HG03439 (cell line): Measurements from ENCODE around the gene CLEC4A.
"Not testable (repeated sequence)": the region's sequence is repeated elsewhere in the genome, so short reads cannot be mapped to it uniquely, and the experiment has no call there.

Experiments
- ATAC-seq: cut with Tn5 transposase; IDR thresholded peaks from one replicate; pipeline ENCODE4 v1.9.1; 2021; ENCODE audit warnings: mild to moderate bottlenecking, moderate library complexity; ENCODE audit not compliant: unreplicated experiment

Gene CLEC4A

GRCh38 chr12:8133636-8134397 lies 10.4 kb downstream of the CLEC4A start:
- not testable (repeated sequence) for ATAC-seq

DNA sequence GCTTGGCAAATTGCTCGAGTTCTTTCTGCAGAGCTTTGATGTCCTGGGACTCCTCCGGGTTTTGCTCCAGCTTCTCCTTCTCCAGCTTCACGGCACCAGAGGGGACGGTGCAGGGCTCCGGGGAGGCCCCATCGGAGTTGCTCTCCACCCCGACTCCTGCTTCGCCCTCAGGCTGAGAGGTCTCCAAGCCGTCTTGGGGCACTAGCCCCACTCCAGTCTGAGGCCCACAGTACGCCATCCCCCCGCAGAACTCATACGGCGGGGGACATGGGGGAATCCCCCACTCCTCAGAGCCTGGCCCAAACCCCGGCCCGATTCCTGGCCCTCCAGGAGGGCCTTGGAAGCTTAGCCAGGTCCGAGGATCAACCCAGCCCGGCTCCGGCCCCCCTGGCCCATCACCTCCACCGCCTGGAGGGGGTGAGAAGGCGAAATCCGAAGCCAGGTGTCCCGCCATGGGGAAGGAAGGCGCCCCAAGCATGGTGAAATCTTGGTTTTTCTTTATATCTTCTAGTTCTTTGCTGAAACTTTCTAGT lies 11.0 kb downstream of the CLEC4A start:
- ATAC-seq, result not testable (repeated sequence)

DNA sequence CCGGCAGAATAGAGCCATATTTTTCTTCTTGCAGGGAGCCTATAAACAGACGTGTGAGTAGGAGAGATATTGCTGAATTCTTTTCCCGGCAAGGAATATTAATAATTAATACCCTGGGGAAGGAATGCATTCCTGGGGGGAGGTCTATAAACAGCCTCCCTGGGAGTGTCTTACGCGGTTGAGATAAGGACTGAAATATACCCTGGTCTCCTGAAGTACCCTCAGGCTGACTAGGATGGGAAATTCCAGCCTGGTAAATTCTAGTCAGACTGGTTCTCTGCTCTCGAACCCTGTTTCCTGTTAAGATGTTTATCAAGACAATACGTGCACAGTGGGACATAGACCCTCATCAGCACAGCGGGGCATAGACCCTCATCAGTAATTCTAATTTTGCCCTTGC lies 18.2 kb downstream of the CLEC4A start:
- ATAC-seq, result not testable (repeated sequence)

DNA sequence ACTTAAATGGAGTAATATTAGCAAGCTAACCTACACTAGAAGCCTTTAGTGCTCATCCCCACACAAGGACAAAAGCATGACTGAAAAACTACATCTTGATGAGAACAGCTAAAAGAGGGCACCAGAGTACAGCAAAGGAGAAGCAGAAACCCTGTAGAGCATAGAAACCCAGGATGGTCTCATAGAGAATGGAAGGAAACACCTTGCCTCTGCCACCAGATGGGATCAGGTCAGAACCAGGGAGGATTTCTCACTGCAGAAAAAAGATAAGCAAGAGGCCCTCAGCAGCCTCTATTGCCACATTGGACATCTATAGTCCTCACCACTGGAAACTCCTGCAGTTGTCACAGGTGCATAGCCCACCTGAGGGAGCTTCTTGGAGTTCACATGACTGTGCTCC lies 19.8 kb downstream of the CLEC4A start:
- ATAC-seq, result no peak

DNA sequence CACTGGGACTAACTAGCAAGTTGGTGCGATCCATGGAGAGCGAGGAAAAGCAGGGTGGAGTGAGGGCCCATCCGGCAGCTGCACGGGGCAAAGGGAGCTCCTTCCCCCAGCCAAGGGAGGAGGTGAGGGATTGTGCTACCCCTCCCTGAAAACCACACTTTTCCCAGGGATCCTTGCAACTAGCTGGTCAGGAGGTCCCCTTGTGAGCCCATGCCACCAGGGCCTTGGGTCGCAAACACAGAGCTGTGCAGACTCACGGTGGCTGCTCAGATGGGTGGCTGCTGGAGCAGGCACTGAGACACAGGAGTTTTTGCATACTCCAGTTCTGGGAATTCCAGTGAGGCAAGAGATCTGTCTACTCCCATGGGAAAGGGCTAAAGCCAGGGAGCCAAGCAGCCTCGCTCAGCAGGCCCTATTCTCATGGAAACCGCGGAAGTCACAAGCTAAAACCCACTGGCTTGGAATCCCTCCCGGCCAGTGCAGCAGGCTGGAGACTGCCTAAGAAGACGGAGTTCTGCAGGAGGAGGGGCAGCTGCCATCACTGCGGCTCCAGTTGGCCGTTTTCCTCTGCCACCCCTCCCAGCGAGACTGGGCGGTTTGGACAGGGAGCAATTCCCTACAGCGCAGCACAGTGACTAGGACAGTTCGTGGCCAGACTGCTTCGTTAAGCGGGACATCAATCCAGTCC lies 22.5 kb downstream of the CLEC4A start:
- ATAC-seq, result no peak

GRCh38 chr12:8146442-8146771 lies 23.0 kb downstream of the CLEC4A start:
- no peak for ATAC-seq

DNA sequence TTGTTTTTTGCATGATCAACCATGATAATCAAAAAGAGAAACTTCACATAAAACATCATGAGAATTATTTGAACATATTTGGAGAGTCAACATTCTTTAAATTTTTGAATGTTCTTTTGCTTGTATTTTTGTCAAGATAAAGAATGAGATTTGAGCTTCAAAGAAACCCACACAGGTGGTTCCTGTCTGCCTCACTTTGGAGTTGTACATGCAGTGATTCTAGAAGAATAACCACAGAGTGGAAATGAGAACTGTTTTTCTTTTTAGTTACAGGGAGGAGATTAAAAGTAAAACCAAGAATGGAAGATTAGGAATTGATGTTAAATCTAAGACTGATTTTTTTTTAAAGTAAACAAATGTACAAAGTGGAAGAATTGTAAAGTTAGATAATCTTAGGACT lies 31.1 kb downstream of the CLEC4A start:
- ATAC-seq, result no peak

- ATAC-seq, result no peak
These were observed 33.0 kb downstream of the CLEC4A start for GRCh38 chr12:8156416-8156815.

DNA sequence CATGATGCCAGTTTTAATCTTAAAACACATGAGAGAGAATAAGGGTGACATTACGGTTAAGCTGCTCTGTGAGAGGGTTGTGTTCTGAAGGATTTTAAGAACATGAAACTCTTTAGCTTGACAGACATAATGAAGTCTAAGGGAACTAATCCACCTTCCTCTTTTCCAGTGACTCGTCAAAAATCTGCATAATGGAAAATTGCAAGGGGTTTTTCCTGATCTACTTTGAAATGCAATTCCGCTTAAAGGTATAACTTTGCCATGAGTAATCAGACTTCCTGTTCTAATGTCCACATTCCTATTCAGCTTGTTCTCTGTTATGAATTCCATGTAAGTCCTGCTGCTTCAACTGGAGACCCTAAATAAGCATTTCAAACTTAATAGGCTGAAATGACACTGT lies 33.4 kb downstream of the CLEC4A start, which contains the start of gene ZNF705A:
TSS of gene ZNF705A (plus strand) at position 171 of the 400 bp plus-strand sequence. CDS start 15,611 bp downstream, outside the sequence.
- no peak for ATAC-seq

GRCh38 chr12:8157484-8158198 lies 34.2 kb downstream of the CLEC4A start:
- ATAC-seq, result no peak

DNA sequence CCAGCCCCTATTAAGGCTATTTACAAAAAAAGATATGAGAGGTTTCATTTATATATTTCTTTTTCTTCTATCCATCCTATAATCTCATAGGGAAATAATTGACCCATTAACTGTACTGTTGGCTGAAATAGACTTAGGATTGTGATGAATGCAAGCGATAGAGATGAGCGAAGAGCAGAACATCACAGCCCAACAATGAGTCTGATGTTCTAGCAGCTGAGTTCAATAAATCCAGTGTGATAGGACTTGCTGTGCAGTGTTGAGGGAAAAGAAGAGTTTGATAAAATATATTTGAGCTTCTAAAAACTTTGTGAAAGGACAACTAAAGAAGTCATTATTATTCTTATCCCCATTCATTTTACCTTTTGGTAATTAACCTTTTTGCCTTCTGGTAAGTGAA lies 49.5 kb downstream of the CLEC4A start:
- not testable (repeated sequence) for ATAC-seq

DNA sequence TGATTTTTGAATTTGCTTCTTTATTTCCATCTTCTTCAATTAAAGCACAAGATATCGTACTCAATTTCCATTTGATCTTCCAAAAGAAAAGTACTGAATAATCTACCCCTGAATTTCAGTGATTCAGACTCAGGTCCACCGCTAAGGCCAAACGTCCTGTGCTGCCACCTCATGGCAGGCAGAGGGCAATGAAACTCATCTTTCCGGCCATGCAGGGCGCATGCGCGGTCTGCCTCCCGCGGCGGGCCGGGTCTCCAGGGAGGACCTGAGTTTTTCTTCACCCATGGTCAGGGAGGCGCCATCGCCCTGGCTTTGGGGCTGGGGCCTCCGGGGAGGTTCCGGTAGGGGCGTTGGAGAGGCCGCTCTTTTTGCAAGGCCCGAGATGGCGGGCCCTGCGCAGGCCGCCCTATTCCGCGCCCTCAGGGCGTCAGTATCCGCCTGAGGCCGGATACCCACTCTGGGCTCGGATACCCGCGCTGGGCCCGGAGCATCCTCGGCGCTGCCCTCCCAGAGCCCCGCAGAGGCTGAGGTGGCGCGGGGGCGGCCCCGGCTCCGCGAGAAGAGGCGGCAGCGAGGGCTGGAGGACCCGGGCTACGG lies 56.7 kb downstream of the CLEC4A start:
- not testable (repeated sequence) for ATAC-seq

DNA sequence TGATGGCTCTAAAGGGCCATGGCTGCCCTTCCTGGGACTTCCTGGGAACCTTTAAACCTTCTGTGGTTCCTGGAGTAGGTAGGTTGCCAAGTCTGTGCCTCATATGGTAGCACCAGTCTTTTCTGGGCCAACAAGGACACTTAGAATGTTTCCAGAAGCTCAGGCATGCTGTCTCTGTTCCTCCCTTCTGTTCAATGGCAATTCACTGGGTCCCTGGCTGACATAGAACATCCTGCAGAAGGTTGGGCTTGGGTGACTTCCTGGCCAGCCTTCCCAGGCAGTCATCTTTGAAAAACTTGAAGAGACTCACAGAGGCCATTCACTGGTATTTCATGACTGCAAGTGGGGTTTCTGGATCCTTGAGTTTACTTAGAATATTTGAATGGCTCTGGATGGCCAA lies 57.9 kb downstream of the CLEC4A start:
- not testable (repeated sequence) for ATAC-seq

GRCh38 chr12:8182923-8183322 lies 59.5 kb downstream of the CLEC4A start:
- not testable (repeated sequence) for ATAC-seq

DNA sequence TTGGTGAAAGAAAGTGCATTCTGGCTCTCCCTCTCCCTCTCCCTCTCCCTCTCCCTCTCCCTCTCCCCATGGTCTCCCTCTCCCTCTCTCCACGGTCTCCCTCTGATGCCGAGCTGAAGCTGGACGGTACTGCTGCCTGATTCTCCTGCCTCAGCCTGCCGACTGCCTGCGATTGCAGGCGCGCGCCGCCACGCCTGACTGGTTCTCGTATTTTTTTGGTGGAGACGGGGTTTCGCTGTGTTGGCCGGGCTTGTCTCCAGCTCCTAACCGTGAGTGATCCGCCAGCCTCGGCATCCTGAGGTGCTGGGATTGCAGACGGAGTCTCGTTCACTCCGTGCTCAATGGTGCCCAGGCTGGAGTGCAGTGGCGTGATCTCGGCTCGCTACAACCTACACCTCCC lies 59.9 kb downstream of the CLEC4A start:
- not testable (repeated sequence) for ATAC-seq

GRCh38 chr12:8184206-8184605 lies 60.8 kb downstream of the CLEC4A start:
- ATAC-seq, result not testable (repeated sequence)

- not testable (repeated sequence) for ATAC-seq
These were observed 64.7 kb downstream of the CLEC4A start for GRCh38 chr12:8188088-8188487.
